Measurements from ENCODE around the gene SCAMP5.

- TF ChIP-seq, protein P1, sequence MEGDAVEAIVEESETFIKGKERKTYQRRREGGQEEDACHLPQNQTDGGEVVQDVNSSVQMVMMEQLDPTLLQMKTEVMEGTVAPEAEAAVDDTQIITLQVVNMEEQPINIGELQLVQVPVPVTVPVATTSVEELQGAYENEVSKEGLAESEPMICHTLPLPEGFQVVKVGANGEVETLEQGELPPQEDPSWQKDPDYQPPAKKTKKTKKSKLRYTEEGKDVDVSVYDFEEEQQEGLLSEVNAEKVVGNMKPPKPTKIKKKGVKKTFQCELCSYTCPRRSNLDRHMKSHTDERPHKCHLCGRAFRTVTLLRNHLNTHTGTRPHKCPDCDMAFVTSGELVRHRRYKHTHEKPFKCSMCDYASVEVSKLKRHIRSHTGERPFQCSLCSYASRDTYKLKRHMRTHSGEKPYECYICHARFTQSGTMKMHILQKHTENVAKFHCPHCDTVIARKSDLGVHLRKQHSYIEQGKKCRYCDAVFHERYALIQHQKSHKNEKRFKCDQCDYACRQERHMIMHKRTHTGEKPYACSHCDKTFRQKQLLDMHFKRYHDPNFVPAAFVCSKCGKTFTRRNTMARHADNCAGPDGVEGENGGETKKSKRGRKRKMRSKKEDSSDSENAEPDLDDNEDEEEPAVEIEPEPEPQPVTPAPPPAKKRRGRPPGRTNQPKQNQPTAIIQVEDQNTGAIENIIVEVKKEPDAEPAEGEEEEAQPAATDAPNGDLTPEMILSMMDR (conservative IDR thresholded peaks at IDR 0.05): no peak
- TF ChIP-seq EZH2 (IDR thresholded peaks at IDR 0.05; ENCODE audit: low read depth): no peak
Observed at GRCh38 chr15:75028991-75029377, 33.6 kb downstream of the SCAMP5 start.
